Hepatocyte (in vitro differentiated cells): ENCODE measurements around the gene WNT7B.

Experiments used
- EZH2 ChIP-seq: fragments of 200-600 bp; sonication (generic); IDR thresholded peaks from 2 replicates; pipeline ENCODE4 v1.6.1; 2016; ENCODE audit warnings: antibody characterized with exemption, mild to moderate bottlenecking, borderline replicate concordance
- EZH2phosphoT487 ChIP-seq: fragments of 200-600 bp; sonication (generic); IDR thresholded peaks from one replicate; pipeline ENCODE4 v1.6.1; 2018; ENCODE audit warnings: antibody characterized with exemption, mild to moderate bottlenecking, low read depth, moderate library complexity; ENCODE audit not compliant: unreplicated experiment, severe bottlenecking
- TF ChIP-seq, protein P1 (sequence below): fragments of 200-600 bp; sonication (generic); IDR thresholded peaks from 2 replicates; pipeline ENCODE4 v1.5.1; 2016; ENCODE audit warnings: antibody characterized with exemption, mild to moderate bottlenecking; ENCODE audit not compliant: poor library complexity

DNA sequence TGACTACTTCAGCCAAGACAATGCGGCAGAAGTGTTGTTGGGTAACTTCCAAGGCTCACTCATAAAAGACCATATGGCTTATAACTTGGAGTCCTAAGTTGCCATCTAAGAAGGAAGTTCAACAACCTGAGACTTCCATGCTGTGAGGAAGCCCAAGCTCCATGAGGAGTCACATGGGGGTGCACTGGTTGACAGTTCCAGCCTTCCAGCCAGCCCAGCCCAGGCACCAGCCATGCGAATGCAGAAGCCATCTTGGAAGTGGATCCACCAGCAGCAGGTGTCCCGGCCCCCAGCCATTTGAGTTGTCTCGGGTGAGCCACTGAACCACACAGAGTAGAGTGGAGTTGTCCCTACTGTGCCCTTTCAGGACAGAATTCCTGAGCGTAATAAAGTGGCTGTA lies 32.8 kb upstream of the WNT7B start:
- TF ChIP-seq, protein P1, sequence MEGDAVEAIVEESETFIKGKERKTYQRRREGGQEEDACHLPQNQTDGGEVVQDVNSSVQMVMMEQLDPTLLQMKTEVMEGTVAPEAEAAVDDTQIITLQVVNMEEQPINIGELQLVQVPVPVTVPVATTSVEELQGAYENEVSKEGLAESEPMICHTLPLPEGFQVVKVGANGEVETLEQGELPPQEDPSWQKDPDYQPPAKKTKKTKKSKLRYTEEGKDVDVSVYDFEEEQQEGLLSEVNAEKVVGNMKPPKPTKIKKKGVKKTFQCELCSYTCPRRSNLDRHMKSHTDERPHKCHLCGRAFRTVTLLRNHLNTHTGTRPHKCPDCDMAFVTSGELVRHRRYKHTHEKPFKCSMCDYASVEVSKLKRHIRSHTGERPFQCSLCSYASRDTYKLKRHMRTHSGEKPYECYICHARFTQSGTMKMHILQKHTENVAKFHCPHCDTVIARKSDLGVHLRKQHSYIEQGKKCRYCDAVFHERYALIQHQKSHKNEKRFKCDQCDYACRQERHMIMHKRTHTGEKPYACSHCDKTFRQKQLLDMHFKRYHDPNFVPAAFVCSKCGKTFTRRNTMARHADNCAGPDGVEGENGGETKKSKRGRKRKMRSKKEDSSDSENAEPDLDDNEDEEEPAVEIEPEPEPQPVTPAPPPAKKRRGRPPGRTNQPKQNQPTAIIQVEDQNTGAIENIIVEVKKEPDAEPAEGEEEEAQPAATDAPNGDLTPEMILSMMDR, result no peak
- TF ChIP-seq EZH2phosphoT487, result no peak
- no peak for TF ChIP-seq EZH2
